SU-DHL-6 (cell line): ENCODE measurements around the gene TOMM40.
"Not testable (repeated sequence)": the region's sequence is repeated elsewhere in the genome, so short reads cannot be mapped to it uniquely, and the experiment has no call there.

Experiments
- H2AFZ ChIP-seq: fragments of 200-600 bp; sonication (generic); 2 replicates; pipeline ENCODE4 v1.6.1; 2014; ENCODE audit warnings: low read depth, mild to moderate bottlenecking, moderate library complexity, mixed read lengths, antibody characterized with exemption, low read length; ENCODE audit not compliant: severe bottlenecking
- H3F3A ChIP-seq: fragments of 200-600 bp; shearing (Covaris generic); 2 replicates; pipeline ENCODE4 v1.6.0; 2016; ENCODE audit warnings: antibody characterized with exemption, mild to moderate bottlenecking; ENCODE audit not compliant: insufficient read depth
- H3K27ac ChIP-seq: fragments of 200-600 bp; sonication (generic); 2 replicates; pipeline ENCODE4 v1.5.1; 2016; ENCODE audit warnings: low read depth, mild to moderate bottlenecking, low read length, moderate library complexity, mixed read lengths
- H3K27me3 ChIP-seq: fragments of 200-600 bp; sonication (generic), shearing (Covaris generic); 2 replicates; pipeline ENCODE4 v1.6.0; 2014; ENCODE audit warnings: mild to moderate bottlenecking, low read length
- H3K36me3 ChIP-seq: fragments of 200-600 bp; sonication (generic); 2 replicates; pipeline ENCODE4 v1.6.1; 2014; ENCODE audit warnings: mild to moderate bottlenecking, low read length, mixed read lengths
- H3K4me2 ChIP-seq: fragments of 300-600, 200-600 bp; shearing (Covaris generic), sonication (generic); 2 replicates; pipeline ENCODE4 v1.6.0; 2014; ENCODE audit warnings: low read length, low read depth, mild to moderate bottlenecking; ENCODE audit not compliant: poor library complexity, severe bottlenecking
- H3K4me3 ChIP-seq: fragments of 200-600 bp; sonication (generic); 2 replicates; pipeline ENCODE4 v1.5.1; 2014; ENCODE audit warnings: antibody characterized with exemption, low read length, mild to moderate bottlenecking, mixed read lengths; ENCODE audit not compliant: insufficient read depth, poor library complexity, severe bottlenecking
- H3K79me2 ChIP-seq: fragments of 200-600 bp; sonication (generic); 2 replicates; pipeline ENCODE4 v1.6.1; 2014; ENCODE audit warnings: mild to moderate bottlenecking, low read length, moderate library complexity; ENCODE audit not compliant: insufficient read depth
- H3K9ac ChIP-seq: fragments of 200-600 bp; sonication (generic); 2 replicates; pipeline ENCODE4 v1.7.0; 2014; ENCODE audit warnings: mild to moderate bottlenecking, low read length
- H3K9me2 ChIP-seq: fragments of 200-600 bp; sonication (generic); replicated peaks from 2 replicates; pipeline ENCODE4 v1.6.1; 2014; ENCODE audit warnings: low read length; ENCODE audit not compliant: insufficient read depth
- H3K9me3 ChIP-seq: fragments of 200-600 bp; sonication (generic); 2 replicates; pipeline ENCODE4 v1.6.1; 2014; ENCODE audit warnings: low read length, mixed read lengths; ENCODE audit not compliant: insufficient read depth
- H4K20me1 ChIP-seq: fragments of 200-600 bp; sonication (generic); 2 replicates; pipeline ENCODE4 v1.6.1; 2014; ENCODE audit warnings: low read depth, mild to moderate bottlenecking, antibody characterized with exemption, low read length, moderate library complexity, mixed read lengths
- EZH2phosphoT487 ChIP-seq: fragments of 200-600 bp; sonication (generic), shearing (Covaris generic); conservative IDR thresholded peaks from 2 replicates; pipeline ENCODE4 v1.6.1; 2018; ENCODE audit warnings: mild to moderate bottlenecking, antibody characterized with exemption, low read length, moderate library complexity, mixed read lengths
- TF ChIP-seq, protein P1 (sequence below): fragments of 200-600 bp; sonication (generic); IDR thresholded peaks from one replicate; pipeline ENCODE4 v1.5.1; 2017; ENCODE audit warnings: antibody characterized with exemption, mild to moderate bottlenecking, low read length, moderate library complexity; ENCODE audit not compliant: insufficient read depth, poor library complexity, severe bottlenecking

The TOMM40 gene

DNA sequence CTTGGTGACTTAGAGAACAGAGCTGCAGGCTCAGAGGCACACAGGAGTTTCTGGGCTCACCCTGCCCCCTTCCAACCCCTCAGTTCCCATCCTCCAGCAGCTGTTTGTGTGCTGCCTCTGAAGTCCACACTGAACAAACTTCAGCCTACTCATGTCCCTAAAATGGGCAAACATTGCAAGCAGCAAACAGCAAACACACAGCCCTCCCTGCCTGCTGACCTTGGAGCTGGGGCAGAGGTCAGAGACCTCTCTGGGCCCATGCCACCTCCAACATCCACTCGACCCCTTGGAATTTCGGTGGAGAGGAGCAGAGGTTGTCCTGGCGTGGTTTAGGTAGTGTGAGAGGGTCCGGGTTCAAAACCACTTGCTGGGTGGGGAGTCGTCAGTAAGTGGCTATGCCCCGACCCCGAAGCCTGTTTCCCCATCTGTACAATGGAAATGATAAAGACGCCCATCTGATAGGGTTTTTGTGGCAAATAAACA is 33.2 kb downstream of the TOMM40 start:
- no peak overlapping the region for H3K4me3 ChIP-seq
- no peaks in the 10 kb centered on the region for H4K20me1 ChIP-seq
- H3K79me2 ChIP-seq: no peaks in the 10 kb centered on the region
- no peak overlapping the region for H2AFZ ChIP-seq
- H3K36me3 ChIP-seq: no peaks in the 10 kb centered on the region
- TF ChIP-seq EZH2phosphoT487: no peak
- TF ChIP-seq, protein P1, sequence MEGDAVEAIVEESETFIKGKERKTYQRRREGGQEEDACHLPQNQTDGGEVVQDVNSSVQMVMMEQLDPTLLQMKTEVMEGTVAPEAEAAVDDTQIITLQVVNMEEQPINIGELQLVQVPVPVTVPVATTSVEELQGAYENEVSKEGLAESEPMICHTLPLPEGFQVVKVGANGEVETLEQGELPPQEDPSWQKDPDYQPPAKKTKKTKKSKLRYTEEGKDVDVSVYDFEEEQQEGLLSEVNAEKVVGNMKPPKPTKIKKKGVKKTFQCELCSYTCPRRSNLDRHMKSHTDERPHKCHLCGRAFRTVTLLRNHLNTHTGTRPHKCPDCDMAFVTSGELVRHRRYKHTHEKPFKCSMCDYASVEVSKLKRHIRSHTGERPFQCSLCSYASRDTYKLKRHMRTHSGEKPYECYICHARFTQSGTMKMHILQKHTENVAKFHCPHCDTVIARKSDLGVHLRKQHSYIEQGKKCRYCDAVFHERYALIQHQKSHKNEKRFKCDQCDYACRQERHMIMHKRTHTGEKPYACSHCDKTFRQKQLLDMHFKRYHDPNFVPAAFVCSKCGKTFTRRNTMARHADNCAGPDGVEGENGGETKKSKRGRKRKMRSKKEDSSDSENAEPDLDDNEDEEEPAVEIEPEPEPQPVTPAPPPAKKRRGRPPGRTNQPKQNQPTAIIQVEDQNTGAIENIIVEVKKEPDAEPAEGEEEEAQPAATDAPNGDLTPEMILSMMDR: no peak
- no peaks in the 10 kb centered on the region for H3K9me2 ChIP-seq
- no peaks in the 10 kb centered on the region for H3K9me3 ChIP-seq
- H3F3A ChIP-seq: no peaks in the 10 kb centered on the region
- no peaks in the 10 kb centered on the region for H3K27me3 ChIP-seq
- no peak overlapping the region for H3K27ac ChIP-seq
- H3K4me2 ChIP-seq: no peak overlapping the region
- H3K9ac ChIP-seq: no peak overlapping the region

DNA sequence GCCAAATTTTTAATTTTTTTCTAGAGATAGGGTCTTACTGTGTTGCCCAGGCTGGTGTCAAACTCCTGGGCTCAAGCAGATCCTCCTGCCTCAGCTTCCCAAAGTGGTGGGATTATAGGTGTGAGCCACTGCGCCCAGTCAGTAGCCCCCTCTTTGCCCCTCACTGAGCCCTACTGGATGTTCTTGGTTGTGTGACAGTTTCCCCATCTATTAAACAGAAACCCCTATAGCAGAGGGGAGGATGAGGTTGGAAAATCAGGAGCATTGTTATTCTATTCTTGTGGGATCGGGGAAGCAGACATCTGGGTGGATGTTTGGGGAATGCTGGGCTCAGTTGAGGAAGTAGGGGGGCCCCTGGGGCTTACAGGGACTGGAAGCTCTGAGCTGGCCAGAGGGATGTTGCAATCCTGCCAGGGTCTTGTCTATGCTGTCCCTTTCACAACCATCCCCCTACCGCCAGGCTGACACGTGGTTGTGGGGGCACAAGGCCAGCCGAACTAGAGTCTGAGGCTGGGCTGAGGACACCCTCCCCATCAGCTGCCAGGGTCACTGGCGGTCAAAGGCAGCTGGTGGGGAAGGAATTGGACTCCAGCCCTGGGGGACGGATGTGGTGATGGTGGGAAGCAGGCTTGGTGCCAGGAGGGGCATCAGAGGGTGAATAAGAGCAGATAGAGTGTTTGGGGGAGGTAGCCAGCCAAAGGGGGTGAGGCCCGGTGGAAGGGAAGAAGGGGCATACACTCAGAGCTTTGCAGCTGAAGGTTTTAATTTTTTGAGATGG is 34.2 kb downstream of the TOMM40 start:
- H2AFZ ChIP-seq: no peak overlapping the region
- H3K9ac ChIP-seq: no peak overlapping the region

DNA sequence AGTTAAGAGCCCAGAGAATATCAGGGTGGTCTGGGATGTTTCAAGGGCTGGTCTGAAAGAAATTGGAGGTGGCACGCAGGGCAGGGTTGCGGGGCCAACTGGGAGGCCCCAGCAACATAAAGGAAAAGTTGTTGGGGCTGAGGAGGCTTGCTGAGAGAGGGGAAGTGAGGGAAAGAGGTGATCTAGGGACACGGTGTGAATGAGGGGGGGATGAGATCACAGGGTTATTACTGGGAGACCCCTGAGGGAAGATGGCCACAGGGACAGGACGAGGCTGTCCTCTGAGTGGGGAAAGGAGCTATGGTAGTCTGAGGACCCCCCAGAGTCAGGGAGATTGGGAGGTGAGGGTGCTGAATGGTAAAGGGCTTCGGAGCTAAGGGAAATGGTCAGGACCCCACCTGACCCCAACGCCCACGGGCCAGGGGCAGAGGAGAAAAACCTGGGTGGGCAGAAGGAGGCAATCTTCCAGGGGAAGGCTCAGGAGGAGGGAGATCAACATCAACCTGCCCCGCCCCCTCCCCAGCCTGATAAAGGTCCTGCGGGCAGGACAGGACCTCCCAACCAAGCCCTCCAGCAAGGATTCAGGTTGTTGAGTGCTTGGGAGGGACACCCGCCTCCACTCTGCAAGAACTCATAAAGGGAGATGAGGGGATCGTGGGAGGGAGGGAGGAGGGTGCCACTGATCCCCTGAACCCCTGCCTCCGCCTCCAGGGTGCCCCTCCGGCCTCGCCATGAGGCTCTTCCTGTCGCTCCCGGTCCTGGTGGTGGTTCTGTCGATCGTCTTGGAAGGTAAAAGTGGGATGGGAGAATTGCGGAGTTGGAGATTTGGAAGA is 35.4 kb downstream of the TOMM40 start:
- H2AFZ ChIP-seq, H3K79me2 ChIP-seq, H3K27me3 ChIP-seq, H4K20me1 ChIP-seq, H3K27ac ChIP-seq, H3K9me2 ChIP-seq, H3K4me3 ChIP-seq, H3K9ac ChIP-seq, H3K36me3 ChIP-seq, H3F3A ChIP-seq, H3K9me3 ChIP-seq: not testable (repeated sequence)
- peak overlapping the region; percentile 34 for H3K4me2 ChIP-seq

More for the DNA sequence above, 34.2 kb downstream of the TOMM40 start:
- no peaks in the 10 kb centered on the region for H3K79me2 ChIP-seq
- H3K4me3 ChIP-seq: no peak overlapping the region
- no peak overlapping the region for H3K4me2 ChIP-seq
- no peaks in the 10 kb centered on the region for H3F3A ChIP-seq
- no peaks in the 10 kb centered on the region for H4K20me1 ChIP-seq
- TF ChIP-seq, protein P1: no peak
- no peak for TF ChIP-seq EZH2phosphoT487
- H3K27me3 ChIP-seq: no peaks in the 10 kb centered on the region
- no peaks in the 10 kb centered on the region for H3K9me2 ChIP-seq
- no peaks in the 10 kb centered on the region for H3K36me3 ChIP-seq
- no peaks in the 10 kb centered on the region for H3K9me3 ChIP-seq
- no peak overlapping the region for H3K27ac ChIP-seq
